ENCODE data around the gene CRYBG2. TPM values are rescaled to one million over a fixed set of nuclear protein-coding genes. Genes with fewer than 3 reads are reported as not detected.
"Not testable (repeated sequence)": the region's sequence is repeated elsewhere in the genome, so short reads cannot be mapped to it uniquely, and the experiment has no call there.

The CRYBG2 gene
- total RNA-seq, 1 experiment from 2014 or later = 0.27 TPM

DNA sequence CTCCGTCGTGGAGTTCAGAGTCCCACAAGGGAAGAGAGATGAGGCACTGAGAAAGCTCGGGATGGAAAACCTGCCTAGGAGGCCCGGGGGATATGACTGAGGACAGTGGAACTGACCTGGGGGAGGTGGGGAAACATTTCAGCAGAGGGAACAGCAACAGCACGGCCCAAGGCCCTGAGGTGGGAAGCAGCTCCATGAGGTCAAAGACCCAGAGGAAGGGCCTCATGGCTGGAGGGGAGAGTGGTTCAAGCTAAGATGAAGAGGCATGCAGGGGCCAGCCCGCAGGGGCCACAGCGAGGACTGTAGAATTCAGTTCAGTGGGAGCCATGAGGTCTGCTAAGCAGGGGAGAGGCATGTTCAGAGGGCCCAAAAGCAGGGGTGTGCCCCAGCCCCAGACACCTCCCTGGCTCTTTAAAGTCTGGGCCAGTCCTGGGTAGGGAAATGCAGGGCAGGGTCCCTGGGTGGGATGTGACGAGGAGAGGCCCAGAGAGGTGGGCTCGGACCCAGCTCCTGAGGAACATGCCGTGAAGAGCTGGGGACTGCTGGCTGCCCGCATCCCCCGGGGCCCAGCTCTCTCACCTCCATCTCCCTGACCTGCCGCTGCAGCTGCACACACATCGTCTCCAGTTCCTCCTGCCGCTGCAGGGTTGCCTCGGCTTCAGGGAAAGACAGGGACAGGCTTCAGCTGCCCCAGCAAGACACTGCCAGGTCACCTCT is 57.4 kb downstream of the CRYBG2 start:
- DNase-seq (ENCODE audit: low read depth) = no peak

DNA sequence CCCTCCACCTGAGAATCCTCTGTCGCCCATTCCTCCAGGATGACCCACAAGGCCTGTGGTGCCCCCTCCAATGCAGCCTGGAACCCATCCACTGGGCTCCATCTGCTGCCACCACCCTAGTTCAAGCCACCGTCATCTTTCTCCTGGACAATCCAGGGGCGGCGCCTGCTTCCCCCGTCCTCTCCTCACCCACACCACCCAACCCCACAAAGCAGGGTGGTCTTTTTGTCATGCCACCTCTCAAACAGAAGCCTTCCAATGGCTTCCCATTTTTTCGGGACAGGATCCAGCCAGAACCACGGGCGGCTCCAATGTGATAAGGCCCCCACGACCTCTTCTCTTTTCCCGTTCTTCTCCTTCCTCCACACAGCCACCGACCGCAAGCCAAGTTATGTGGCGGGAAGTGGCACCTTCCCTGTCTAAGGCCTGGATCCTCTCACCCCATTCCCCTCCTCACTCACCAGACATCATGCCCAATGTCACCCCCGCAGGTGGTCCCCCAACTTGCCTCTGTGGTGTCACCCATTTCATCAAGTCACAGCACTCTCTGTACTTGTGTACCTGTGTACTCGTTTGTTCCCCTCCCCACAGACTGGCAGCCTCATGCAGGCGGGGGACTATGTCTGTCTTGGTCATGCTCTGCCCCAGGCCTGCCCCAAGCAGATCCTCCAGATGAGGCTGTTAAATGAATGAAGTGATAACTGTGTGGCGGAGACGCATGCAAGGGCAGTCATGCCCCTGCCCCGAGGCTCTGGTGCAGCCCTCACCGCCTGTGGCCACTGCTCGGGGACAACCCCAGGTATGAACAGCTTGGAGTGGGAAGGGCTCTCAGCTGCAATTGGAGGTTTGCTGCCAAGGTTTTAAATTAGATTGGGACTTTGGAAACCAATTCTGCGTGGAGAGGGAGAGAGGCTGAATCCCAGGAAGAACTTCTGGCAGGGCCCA is 58.5 kb downstream of the CRYBG2 start:
- DNase-seq (ENCODE audit: low read depth) = no peak

DNA sequence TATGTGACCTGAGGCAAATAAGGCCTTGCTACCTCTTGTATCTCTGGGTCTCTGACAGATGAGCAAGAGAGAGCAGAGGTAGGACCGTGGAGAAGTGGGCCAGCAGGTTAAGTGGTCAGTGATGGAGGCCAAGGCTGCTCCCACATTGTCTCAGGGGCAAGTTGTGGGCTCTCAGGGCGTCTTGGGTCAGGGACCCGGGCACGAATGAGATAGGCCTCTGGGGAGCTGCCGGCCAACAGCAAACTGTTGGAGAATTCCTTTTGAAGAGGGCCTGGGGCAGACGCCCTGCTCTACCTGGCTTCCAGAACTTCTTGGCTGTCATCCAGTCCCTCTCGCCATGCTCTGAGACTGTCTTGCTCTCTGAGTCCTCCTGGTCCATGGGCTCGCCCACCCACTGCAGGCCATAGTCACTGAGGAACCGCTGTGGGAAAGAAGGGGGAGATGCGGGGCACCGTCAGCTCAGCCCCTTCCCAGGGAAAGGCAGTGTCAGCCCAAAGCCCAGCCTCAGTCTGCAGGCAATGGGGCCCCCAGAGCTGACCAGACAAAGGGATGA is 59.9 kb downstream of the CRYBG2 start:
- no peak for DNase-seq (ENCODE audit: low read depth)

DNA sequence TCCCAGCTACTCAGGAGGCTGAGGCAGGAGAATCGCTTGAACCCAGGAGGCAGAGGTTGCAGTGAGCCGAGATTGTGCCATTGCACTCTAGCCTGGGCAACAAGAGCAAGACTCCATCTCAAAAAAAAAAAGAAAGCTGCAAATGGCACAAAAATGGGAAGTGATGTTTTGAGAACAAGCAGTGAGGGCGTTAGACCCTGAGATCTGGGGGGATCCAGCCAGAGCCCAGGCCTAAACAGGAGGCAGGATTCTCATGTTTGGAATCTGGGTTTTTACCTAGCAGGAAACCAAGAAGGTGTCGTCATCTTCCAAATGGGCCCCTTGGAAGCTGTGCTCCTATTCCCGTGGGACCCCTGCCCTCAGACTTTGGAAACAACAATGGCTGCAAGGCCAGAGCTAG is 61.2 kb downstream of the CRYBG2 start:
- not testable (repeated sequence) for DNase-seq (ENCODE audit: low read depth)

DNA sequence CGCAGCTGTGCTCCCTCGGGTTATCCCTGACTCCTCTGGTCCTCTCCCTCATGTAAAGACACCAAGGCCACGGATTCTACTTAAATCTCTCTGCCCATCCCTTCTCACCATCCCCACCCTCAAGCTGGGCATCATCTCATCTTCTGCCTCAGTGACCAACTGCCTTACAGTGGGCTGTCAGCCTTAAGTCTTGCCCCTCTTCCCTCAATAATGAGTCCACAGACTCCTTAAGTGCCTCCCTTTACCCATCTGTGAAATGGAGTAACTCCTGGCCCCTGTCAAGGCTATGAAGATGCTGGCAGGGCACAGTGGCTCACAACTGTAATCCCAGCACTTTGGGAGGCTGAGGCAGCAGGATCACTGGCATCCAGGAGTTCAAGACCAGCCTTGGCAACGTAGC is 62.0 kb downstream of the CRYBG2 start:
- DNase-seq (ENCODE audit: low read depth) = no peak

DNA sequence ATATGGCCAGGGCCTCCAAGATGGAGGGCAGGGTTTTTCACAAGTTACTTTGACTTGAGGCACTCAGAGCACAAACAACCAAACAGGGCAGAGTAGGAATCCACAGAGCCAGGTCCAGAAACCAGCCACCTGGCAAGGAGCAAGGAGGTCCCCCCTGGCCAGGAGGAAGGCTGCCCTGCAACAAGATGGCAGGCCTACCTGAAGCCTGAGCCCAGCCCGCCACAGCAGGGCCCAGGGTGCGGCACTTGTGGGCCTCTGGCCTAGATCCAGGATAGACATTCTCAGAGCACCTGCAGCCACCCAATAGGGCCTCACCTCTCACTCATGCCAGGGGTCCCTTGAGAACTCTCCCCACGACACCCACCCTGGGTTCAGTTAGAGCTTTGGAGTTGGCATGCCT is 62.5 kb downstream of the CRYBG2 start:
- no peak for DNase-seq (ENCODE audit: low read depth)

DNA sequence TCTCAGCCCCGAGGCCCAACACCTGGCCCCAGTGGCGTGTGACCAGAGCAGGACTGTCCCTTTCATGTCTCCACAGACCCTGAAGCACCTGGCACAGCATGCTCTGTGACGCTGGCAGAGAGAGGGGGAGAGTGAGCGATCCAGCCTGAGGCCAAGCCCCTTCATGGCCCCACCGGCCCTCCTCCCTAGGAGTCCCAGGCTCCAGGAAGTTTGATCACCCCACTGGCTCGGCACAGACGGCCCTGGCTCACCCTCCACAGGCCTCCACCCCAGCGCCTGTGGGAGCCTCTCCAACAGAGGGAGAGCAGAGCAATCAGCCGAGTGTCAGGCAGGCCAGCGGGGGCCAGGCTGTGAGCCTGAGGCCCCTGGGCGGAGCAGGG is 63.1 kb downstream of the CRYBG2 start:
- DNase-seq (ENCODE audit: low read depth) = no peak

DNA sequence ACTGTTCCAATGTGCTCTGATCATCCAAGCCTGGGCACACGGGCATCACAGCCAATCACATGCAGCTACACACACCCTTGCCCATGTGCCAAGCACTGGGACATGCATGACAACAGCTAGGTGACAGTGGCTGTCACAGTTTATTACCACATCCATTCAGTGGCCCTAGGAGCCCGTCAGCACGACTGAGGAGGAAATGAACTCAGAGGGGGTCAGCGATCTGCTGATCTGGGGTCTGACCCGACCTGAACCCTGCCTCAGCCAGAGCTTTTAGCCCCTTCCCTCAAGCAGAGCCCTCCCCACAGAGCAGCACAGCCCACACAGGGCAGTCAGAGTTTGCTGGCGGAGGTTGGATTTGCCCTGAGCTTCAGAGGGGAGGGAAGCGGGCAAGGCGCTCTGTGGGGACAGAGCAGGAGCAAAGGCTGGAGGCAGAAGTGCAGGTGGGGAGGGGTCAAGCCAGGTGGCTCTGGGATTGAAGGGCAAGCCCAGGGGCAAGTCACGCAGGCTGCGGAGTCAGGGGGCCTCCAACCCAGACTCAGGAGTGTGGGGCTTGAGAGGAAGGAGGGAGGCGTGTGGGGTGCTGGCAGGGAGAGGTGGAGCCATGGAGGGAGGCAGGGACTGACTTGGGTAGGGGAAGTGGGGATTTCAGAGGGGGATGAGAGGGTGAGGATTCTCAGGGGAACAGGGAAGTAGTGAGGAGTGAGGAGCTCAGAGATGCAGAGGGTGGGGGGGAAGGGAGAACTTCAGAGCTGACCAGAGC is 63.6 kb downstream of the CRYBG2 start:
- no peak for DNase-seq (ENCODE audit: low read depth)

DNA sequence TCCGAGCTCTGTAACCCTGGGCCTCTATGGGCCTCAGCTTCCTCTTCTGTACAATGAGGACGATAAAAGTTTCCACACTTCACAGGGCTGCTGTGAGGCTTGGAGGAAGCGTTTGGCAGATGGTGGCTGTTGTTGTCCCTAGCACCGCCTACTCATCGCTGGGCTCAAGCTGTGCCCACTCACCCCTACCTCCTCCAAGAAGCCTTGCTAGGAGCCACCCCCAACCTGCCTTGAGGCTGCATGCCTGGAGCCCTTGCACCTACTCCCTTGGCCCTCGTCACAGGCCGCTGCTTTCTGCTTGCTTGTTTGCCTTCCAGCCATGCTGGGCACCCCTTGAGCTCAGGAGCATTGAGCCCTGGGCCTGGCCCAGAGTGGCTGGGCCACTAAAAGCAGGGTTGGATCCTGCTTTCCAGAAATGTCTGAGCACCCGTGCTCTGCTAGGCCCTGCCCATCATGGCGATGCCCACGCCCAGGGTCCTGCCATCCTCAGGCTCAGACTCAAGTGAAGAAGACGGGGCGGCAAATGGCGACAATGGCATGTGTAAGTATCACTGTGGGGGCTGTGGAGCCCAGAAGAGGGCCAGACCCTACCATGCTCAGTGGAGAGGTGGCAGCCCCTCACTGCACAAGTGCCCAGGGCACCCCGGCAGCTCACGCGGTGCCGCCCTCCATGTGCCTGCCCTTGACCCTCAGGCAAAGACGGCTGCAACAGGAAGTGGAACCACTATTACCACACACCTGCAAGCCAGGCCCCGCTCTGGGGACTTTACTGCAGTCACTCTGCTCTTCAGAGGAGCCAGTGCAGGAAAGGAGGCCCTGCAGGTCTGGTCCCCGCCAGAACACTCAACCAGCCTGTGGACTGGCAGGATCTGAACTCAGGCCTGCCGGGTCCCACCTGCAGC is 64.5 kb downstream of the CRYBG2 start:
- no peak for DNase-seq (ENCODE audit: low read depth)

DNA sequence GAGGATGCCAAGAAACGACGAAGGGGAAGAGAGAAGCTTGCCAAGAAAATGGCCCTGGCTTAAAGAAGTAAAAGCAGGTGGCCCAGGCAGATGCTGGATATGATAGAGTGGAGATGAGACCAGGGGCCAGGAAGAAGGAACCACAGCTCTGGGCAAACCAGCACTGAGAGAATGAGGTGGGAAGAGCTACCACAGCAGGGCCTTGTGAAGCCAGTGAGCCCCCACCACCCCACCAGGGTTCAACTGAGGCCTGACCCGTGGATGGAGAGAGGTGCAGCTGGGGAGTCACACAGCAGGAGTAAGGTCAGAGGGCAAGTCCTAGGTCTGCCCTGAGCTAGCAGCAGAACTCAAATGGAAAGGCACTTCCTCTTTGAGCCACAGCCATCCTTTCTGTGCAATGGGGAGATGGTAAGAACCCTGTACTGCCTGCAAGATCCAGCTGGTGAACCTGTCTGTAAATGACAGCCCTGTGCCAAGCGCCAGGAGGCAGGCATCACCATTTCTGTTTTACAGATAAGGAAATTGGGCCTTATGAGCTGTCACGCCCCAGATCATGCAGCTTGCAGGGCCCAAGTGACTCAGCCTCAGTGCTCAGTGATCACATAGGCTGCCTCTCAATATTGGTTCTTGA is 65.5 kb downstream of the CRYBG2 start:
- DNase-seq (ENCODE audit: low read depth) = no peak

DNA sequence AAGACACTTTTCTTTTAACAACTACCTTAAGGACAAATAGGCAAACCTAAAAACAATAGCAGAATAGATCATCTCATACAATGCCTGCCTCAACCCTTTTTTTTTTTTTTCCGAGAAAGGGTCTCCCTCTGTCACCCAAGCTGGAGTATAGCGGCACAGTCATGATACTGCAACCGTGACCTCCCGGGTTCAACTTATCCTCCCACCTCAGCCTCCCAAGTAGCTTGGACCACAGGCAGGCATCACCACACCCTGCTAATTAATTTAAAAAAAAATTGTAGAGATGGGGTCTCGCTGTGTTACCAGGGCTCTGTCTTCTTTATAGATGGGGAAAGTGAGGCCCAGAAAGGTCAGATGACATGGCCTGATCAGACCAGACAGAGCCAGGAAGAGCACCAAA is 66.1 kb downstream of the CRYBG2 start:
- DNase-seq (ENCODE audit: low read depth) = no peak

DNA sequence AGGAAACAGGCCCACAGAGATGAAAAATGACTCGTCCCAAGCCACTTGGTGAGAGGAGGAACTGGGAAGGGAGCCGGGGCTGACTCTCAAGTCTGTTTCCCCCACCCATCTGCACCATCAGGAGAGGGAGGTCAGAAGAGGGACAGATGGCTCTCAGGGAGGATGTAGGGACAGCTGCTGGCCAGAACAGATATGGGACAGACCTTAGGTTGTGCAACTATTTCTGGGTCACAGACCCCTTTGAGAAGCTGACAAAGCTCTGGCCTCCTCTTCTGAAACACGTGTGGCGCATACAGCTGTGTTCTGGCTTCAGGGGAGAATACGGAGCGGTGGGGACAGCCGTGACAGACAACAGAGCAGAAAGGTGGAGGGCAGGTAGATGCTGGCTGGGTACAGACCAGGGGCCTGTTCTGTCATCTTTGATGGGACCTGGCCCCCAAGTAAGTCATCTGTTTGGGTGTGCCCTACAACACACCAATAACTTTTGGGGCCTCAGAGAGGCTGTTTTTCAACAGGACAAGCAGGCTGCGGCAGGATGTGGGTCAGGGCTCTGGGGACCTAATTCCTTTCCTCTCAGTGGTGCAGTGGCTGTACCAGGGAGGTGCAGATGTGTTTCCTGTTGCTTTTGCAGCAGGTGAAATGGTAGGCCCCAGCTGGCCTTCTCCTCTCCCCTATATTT is 66.8 kb downstream of the CRYBG2 start:
- DNase-seq (ENCODE audit: low read depth) = peak; percentile 32

DNA sequence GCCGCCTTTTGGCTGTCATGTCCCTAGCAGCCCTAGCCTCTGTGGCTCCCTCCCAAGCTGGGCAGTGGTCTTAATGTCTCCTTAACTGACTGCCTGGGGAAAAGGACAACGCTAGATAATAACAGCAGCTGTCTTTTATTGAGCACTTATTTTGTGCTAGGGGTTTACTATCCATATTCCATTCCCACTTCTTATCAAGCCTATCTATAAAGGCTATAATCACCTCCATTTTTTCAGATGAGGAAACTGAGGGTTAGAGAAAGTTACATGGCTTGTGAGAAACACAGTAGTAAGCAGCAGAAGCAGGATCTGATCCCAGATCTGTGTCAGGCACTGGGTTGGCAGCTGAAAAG is 67.9 kb downstream of the CRYBG2 start:
- no peak for DNase-seq (ENCODE audit: low read depth)

DNA sequence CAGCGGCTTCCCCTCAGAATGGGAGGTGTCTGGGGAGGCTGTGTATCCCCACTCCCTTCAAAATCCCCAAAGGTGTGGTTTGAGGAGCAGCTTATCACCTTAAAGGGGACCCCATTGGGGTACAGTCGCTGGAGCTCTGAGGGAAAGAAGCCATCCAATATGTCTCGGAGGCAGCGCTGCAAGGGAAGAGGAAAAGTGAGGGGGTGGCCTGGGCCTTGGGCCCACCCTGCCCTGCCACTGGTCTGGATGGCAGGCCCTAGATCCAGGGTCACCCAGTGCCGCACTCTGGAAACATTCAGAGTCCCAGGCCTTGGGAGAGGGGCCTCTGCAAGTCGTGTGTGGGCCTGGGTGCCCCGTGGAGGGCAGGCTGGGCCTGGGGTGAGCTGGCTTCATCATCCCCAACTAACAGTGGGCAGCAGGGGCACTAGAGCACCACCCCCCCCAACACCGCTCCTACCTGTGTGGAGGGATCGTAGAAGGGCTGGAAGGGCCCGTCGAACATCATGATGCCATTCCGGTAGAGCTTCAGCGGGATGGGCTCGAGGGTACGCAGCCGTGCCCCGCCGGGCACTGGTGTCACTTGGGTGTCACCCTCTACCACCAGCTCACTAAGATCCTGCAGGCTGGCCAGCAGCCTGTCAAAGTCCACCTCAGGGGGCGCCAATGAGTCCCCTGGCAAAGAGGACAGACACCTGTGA is 68.4 kb downstream of the CRYBG2 start:
- no peak for DNase-seq (ENCODE audit: low read depth)

DNA sequence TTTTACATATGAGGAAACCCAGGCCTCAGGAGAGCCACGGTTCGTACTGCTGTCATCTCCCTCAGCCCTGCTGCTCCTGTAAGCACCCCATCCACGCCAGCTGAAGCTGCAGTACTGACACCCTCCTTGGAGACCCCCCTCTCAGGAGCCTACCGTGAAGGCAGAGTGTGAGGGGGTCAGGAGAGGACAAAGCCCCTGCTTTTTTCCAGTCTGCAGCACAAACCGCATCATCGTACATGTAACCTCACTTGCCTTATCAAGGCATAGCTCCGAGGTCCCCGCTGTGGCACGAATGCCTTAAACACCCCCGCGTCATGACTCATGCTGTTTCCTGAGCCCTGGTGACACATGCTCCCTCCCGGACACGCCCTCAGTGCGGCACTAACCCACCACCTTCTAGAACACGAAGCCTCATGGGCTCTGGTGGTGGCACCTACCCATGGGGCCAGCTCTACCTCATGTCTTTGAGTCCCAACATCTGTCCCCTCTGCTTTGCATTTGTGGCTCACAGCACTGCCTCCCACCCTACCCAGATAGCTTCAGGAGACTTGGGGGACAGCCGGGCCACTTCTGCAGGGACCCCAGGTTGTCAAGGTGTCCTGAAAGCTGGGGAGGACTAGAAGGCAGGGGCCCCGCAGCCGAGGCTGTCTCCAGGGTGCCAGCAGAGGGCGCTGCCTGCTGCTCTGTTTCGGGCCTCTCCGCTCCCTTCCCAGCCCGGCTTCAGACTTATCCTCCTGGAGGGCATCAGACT is 69.2 kb downstream of the CRYBG2 start:
- DNase-seq (ENCODE audit: low read depth) = peak; percentile 94

DNA sequence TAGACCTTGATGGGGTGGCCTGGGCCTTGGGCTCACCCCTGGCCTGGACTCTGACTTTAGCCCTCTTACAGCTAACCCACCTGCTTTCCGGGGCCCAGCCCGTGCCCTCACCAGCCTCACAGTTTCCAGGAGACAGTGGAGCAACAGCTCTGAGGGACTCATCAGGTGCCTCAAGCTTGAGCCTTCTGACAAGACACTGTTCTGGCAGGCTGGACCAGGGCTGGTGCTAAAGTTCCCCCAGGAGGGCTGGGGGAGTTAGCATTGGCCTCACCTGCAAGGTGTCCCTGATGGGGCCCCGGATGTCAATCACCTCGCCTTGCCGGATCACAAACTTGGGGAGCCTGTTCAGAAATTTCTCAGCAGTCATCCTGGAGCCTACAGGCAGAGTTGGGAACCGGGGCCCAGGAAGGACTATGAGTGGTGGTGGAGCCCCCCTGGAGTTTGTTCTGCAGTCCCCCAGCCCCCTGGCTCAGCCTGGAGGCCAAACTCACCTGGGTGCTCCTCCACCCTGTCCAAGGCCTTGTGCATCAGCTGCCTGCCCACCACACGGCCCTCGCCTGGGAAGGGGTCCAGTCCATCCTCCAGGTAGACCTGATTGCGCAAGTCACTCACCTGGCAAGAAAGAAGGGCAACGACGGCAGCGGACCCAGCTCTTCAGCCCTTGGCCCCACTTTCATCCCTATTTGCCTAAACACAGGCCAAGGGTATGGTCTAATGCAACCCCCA is 69.9 kb downstream of the CRYBG2 start:
- DNase-seq (ENCODE audit: low read depth) = no peak

DNA sequence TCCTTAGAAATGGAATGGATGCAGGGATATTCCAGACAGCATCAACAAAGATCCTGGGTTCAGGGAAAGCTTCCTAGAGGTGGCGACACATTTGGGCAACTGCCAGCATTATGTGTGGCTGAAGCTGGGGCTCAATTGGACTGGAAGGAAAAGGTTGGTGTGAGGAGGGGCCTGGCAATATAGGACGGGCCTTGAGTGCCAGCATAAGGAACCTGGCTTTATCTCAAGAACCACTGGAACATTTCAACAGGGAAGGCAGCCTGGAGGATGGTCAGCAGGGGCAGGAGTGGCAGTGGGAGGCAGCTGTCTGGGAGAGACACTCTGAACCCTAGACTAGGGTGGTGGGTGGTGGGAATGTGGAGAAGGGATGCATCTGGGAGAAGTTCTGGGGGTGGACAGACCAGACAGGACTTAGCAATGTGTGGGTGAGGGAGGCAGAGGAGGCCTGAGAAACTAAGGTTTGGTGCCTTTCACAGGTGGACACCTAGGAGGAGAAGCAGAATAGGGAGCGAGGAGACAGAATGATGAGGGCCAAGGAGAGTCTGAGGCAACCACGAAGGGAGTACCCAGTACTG is 70.6 kb downstream of the CRYBG2 start:
- no peak for DNase-seq (ENCODE audit: low read depth)

All from HT1080 (cell line).